Glomerular endothelial cell (primary cell): ENCODE results near the gene CHCHD4. TPM values are rescaled to one million over a fixed set of nuclear protein-coding genes. Genes with fewer than 3 reads are reported as not detected.

Experiments used
- DNase-seq: peaks from one replicate; pipeline ENCODE4 v3.0.0-alpha.2; 2011; ENCODE audit warnings: low read depth, low spot score; ENCODE audit errors: extremely low read depth
- total RNA-seq: library from RNA; depleted of rRNA; stranded (reverse); fragments of >200 nt; gene quantifications from 2 replicates; pipeline ENCODE4 v1.2.3, GENCODE V29; 2015

CHCHD4 gene
- total RNA-seq, 1 donor from 2014 or later: 9.6 TPM

DNA sequence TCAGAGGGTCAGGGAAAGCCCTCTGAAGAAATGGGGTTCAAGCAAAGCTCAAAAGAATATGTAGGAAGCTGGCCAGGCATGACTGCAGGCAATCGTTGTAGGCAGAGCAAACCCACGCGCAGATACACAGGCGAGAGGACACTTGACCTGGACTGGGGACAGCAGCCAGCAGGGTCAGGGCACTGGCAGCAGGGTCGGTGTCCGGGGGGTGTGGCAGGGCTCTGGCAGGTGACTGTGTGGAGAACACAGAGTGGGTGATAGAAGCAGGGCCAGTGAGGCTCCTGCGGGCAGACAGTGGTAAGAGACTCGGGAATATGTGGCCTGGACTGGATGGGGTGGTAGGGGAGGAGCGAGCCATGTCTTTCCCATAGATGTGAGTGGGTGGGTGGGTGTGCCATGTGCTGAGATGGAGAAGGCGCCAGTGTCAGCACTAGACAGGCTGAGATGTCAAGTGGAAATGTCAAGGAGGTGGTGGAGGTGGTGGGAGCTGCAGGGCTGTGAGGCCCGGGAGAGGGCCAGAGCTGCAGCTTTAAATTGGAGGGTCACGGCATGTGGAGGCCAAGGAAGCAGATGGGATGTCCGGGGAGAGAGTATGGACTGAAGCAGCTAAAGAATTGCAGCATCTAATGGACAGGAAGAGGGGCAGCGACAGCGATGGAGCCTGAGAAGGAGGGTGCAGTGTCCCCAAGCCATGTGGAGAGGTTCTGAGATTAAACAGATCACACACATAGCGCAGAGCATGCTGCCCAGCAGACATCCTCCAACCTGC is 13.6 kb upstream of the CHCHD4 start:
- no peak for DNase-seq

DNA sequence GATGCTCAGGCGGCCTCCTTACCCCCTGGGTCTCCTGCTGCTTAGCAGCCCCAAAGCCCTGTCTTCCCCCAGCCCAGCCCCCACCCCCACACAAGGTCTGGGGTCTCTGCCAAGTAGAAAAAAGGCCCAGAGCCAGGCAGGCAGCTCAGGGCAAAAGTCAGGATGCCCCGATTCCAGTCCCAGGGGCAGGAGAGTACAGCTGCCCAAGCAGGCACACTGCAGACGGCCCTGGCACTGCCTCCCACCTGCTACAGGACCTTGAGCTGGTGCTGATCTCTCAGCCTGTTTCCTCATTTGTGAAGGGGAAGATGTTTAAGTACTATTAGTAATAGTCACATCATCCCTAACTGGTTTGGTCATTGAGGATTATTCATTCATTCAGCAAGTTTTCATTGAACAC is 12.8 kb upstream of the CHCHD4 start:
- DNase-seq: no peak

DNA sequence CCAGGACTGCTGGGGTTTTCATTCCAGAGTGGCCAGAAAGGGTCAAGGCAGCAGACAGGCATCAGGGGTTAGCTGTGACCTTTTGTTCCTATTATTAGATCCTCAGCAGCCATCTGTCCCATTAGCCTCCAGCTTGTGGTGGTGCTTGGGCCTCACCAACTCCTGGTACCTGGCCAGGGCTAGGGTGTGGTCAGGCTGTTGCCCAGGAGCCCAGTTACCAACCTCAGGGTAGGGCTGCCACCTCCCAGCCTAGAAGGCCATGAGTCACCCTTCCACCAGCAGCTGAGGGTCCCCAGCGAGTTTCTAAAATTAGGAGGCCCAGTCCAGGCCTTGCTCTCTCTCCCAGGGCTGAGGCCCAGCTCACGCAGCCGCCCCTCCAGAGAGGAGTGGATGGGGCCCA is 12.3 kb upstream of the CHCHD4 start:
- no peak for DNase-seq

DNA sequence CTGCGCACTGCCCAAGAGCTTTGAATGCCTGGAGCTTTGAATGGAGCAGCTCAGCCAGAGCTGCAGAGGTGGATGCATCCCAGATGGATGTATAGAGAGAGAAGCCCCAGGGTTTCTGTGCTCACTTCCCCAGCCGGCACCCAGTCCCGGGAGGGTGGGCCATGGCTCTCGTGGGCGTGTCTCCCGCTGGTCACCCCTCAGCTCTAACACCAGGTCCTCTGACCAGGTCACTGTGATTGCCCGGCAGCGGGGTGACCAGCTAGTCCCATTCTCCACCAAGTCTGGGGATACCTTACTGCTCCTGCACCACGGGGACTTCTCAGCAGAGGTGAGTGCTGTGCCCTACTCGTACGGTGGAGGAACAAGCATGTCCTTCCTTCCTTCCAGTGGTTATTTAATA is 10.9 kb upstream of the CHCHD4 start:
- DNase-seq: no peak

DNA sequence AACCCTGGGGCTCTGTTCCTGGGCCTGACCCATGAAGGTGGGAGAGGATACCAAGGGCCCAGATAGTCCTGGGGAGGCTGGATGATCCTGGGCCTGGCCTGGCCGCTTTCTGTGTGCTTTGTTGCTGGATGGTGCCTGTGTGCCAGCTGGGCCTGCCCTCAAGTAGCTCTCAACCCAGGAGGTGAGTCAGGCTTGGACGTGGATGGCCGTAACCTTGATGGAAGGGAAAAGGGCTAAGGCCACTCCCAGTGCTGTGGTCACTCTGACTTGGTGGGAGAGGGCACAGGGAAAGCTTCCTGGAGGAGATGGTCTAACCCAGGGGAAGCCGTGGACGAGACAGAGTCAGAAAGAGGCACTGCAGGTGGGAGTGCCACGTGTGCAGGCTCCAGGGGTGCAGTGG is 9.6 kb upstream of the CHCHD4 start:
- DNase-seq: no peak

DNA sequence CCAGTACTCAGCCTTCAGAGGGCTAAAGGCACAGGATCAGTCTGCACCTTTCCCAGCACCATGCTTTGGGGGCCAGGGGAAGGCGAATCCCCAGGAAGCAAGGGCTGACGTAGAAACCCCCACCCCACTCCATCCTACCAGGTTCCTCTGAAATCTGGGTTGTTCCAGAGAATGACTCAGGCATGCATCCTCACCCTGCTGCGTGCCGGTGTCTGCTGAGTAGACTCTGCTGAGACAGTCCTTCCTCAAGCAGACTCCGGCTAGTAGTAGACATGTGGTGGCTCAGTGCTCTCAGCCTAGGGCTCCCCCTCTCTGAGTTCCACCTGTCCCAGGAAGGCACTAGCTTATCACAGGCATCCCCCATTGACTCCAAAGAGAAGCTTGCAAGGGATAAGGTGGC is 9.2 kb upstream of the CHCHD4 start:
- no peak for DNase-seq

DNA sequence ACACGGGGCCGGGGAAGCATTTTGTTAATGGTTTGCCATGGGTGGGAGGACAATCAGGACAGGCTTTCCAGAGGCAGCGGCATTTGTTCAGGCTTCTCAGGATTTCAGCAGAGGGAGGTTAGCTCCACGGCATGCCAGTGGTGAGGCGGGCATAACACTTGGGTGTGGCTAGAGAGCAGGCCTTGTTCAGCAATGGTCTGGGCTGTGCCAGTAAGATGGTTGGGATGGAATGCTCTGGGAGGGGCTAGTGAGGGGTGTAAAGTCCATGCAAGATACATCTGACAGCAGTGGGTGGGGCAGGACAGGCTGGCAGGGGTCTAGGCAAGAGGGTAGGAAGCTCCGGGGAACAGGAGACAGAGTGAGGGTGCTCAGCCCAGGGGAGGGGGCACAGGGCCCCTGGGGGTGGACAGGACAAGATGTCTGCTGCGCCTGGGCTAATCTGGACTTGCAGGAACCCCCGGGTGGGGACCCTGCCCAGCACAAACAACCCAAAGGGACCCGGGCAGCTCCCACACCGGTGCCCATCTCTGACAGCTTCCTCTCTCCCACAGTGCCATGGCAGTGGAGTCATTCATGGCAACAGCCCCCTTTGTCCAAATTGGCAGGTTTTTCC is 8.6 kb upstream of the CHCHD4 start:
- DNase-seq: no peak

DNA sequence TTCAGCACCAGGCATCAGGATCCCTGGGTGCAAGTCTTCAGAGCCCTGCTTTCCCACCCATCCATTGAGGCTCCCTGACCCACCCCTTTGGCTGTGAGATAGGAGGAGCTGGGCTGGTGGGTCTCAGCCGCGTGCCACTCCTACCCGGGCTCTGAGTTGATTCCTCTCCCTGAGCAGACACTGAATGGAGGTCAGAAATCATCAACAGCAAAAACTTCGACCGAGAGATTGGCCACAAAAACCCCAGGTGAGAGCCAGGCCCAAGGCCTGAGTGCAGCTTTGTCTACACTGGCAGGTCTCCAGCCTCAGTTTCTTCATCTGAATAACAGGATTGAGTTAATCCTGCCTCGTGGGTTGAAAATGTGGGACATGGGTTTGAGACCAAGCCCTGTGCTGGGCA is 8.0 kb upstream of the CHCHD4 start:
- no peak for DNase-seq

DNA sequence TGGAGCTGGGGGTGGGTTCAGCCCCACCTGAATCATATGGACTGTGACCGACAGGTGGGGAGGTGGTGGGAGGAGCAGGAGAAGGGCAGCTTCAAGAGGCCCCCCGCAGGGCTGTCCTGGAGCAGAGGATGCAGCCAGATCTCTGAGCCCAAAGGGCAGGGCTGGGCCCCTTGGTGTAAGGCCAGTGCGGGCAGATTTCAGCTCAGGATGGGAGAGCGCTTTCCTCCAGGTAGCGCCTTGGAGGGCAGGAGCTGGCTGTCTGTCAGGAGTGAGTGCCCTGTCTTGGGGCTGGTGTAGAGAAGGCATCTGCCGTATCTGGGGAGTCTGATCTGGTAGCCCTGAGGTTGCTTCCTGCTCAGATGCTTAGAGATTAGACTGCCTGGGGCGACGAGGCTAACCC is 7.5 kb upstream of the CHCHD4 start:
- no peak for DNase-seq

DNA sequence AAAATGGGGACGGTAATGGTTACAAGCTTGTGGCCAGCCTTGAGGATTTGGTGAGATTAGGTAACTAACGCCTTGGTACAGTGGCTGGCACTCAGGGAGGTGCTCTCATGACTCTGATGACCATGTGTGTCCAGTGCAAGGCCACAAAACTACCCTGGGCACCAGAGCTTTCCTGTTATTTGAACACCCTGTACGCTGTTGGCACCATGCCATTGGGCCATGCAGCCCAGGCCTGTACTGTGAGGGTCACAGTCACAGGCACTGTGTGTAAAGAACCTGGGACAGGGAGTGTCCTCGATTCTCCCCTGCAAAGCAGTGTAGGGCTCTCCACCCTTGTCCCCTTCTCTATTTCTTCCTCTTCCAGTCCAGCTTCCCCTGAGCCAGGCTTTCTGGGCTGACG is 6.5 kb upstream of the CHCHD4 start:
- DNase-seq: no peak

DNA sequence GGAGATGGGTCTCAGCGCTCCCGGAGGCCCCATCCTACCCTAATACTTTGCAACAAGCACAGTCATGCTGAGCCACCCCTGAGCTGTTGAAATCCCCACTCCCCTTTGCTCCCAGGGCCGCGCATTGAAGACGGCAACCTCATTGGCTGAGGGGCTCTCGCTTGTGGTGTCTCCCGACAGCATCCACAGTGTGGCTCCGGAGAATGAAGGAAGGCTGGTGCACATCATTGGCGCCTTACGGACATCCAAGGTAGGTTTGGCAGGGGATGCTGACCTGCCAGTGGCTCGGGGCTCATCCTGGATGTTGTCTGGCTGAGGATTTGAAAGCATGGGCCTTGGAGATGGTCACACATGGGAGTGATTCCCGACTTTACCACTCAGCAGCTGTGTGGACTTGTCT is 6.0 kb upstream of the CHCHD4 start:
- no peak for DNase-seq

DNA sequence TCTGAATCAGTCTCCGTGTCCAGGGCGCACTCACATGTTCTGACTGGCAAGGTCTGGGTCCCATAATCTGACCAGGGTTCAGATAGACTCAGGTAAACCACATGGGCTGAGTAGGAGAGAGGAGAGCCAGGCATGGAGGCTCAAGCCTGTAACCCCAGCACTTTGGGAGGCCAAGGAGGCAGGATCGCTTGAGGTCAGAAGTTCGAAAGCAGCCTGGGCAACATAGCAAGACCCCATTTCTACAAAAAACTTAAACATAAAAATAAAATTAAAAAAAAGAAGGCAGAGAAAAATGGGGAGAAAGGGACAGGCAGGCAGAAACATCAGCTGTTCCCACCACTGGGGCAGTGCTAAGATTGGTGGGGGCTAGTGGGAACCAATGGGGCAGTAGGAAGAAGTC is 5.6 kb upstream of the CHCHD4 start:
- DNase-seq: no peak

DNA sequence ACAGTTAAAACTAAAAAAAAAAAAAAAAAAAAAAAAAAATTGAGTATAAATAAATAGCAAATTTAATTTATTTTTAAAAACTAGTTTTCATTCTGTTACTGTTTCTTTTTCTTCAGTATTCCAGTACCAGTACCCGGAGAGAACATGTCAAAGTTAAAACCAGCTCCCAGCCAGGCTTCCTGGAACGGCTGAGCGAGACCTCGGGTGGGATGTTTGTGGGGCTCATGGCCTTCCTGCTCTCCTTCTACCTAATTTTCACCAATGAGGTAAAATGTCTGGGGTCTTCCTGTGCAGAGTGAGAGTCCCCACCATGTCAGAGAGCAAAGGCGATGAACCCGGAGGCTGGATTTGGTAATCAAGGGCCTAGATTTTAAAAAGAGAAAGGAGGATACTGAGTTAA is 4.6 kb upstream of the CHCHD4 start:
- no peak for DNase-seq

DNA sequence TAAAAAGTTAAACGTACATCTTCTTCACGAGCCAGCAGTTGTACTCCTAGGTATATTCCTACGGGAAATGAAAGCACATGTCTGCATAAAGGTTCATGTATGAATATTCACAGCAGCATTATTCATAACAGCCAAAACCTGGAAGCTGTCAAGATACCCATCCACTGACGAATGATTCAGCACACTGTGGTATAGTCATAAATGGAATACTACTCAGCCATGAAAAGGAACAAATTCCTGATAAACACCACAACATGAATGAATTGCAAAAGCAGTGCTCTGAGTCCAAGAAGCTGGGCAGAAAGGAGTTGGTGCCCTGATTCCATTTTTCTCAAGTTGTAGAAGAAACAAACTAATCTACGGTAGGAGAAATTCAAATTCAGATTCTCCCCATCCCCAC is 4.1 kb upstream of the CHCHD4 start:
- no peak for DNase-seq

DNA sequence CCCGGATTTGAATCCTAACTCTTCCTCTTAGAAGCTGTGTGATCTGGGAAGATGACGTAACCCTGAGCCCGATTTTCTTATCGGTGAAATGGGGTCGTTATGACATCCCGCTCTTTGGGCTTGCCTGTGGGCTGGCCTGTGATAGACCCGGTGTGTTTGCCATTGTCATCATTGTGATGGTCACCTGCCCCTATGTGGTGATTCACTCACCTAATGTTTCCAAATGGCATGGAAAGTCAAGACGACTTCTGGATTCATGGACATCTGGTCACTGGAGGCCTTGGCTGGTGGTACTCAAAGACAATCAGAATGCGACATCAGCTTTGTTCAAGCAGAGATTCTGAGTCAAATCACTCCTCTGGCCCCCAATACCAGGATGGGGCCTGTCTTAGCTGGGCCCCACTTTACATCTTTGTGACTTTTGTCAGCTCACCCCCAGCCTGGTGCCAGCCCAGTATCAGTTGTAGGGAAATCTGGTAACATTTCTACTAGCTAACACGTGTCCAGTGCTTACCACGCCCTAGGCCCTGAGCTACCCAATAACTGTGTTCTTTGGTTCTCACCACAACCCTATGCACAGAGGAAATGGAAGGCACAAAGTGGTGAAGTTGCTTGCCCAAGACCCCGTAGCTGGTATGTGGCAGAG is 3.0 kb upstream of the CHCHD4 start:
- no peak for DNase-seq

DNA sequence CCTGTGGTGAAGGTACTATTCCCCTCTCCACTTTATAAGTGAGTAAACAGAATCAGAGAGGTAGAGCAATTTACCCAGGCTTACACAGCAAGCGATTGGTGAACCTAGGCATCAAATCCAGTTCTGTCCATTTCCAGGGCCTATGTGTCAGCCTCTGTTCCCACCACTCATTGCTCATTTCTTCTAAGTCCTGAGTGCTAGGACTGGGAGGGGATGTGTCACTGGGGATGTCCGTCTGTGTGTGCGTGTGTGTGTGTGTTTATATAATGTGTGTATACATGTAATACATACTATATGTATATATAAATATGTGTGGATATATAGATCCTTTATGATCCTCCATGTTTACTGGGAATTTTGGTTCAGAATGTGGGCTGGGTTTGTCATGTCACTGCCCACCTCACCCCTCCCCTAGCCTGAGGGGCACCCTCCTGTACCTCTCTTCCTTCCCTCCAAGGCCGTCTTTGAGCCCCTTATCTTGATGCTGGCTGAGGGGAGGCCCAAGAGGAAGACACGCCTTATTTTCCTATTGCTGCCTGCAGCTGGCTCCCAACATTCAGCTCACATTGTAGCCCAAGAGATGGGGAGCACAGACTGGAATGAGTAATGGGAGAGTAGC is 2.3 kb upstream of the CHCHD4 start:
- DNase-seq: no peak

DNA sequence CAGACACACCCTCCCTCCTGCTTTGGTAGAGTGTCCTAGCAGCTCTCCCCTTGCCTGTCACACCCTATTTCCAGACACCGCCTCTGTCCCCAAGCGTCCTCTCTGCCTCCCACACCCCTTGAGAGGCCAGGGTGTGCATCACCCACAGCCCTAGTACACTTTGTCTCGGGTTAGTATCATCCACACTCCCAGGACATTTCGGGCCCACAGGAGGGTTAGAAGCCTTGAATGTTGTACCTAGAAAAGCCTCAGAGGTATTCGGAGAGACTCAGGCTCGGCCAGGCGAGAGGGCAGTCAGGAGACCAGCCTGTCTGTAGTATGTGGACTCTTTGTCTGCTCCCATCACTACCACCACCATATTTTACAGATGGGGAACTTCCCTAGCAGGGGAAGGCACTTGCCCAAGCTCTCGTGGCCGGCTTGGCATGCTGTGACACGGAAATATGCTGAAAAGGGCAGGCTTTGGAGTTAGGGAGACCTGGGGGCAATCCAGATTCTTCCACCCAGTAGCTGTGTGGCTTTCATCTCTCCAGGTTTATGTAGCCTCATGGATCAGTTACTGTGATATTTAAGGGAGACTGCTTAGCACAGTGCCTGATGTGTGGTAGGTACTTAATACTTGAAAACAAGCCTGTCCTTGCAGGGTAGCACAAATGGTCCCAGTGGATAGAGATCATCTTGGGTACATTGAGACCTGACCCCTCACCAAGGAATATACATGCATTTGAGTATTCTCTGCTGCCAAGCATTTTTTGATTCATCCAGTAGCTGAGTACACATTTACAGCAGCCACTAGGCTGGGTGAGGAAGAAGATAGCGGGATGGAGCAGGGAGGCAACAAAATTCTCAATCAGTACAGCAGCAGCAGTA is 1.6 kb upstream of the CHCHD4 start:
- DNase-seq: no peak

DNA sequence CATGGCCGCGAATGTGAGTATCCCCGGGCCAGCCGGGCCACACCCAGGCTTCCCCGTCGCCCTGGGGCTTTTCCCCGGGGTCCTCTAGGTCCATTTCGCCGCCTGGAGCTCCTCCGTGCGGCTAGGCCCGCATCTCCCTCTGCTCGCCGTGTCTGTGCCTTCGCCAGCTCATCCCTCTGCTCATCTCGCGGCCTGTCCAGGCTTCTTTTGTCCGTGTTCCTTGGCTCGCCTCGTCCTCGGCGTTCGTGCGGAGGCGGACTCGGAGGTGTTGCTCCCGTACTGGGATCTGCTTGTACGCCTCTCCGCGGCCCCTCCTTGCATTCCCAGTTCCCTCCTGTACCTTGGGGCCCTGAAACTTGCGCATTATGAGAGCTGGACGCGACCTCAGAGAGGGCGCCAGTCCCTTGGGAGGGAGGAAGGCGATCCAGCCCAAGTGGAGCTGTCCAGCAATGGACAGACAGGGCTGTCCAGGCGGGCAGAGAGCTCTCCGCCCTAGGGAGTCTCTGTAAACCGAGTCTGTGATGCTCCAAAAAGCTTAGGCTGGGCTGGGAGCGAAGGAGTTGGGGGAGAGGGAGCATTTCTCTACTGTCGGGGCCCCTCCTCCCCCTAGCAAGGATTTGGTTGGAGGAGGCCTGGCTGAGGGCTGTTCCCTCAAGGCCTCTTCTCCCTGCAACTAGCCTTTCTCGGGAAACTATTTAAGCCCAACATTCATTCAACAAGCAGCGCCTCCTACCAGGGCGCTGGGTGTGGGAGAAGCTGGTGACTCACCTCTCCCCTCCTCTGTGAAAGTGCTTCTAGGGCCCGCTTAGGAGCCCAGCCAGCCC is 735 bp upstream of the CHCHD4 start:
- DNase-seq: no peak

DNA sequence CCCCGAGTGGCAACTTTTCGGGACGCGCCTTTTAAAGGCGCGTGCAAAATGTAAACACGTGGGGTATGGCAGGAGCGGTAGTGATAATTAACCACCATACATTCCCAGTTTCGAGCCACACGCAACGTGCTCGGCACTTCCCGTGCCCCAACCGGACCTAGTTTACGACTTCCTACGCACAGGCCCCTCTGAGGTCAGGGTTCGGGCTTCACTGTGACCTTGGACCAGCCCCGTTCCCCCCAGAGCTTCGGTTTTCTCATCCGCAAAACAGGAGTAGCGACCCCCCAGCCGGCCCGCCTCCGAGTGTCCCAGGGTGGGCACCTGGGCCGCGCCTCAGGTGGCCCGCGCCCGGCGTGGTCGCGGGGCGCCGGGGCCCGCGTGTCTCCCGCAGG is 451 bp downstream of the CHCHD4 start:
- DNase-seq: no peak
